HL-60 (cell line): ENCODE measurements around the gene TTC34.

ENCODE experiments used
- DNase-seq, 2 experiments: peaks; one replicate each; pipeline ENCODE4 v3.0.0-alpha.2; 2010 to 2020; ENCODE audit warnings: low read depth in 1 of 2, low spot score in 1 of 2
- H3K27ac ChIP-seq: fragments of 250-450 bp; sonication (Bioruptor Pico); replicated peaks from 2 replicates; pipeline ENCODE4 v1.5.1; 2020; ENCODE audit warnings: mild to moderate bottlenecking, moderate library complexity
- H3K27me3 ChIP-seq: fragments of 250-450 bp; sonication (Bioruptor Pico); 2 replicates; pipeline ENCODE4 v1.5.1; 2021; ENCODE audit warnings: mild to moderate bottlenecking, moderate library complexity; ENCODE audit not compliant: insufficient read depth, poor library complexity, severe bottlenecking
- H3K4me3 ChIP-seq: replicated peaks from 2 replicates; pipeline ENCODE4 v1.5.1; 2011; ENCODE audit warnings: mild to moderate bottlenecking, control low read depth, low read length; ENCODE audit not compliant: insufficient read depth
- CTCF ChIP-seq: IDR thresholded peaks from one replicate; pipeline ENCODE4 v1.5.1; 2011; ENCODE audit warnings: low read length, control low read depth, inconsistent platforms; ENCODE audit not compliant: insufficient read depth
- GABPA ChIP-seq: IDR thresholded peaks from 2 replicates; pipeline ENCODE4 v1.6.1; 2012; ENCODE audit warnings: low read depth
- POLR2AphosphoS5 ChIP-seq: IDR thresholded peaks from 2 replicates; pipeline ENCODE4 v1.6.1; 2012; ENCODE audit warnings: low read depth
- REST ChIP-seq: IDR thresholded peaks from 2 replicates; pipeline ENCODE4 v1.6.1; 2012; ENCODE audit warnings: low read depth; ENCODE audit not compliant: insufficient replicate concordance
- SPI1 ChIP-seq: IDR thresholded peaks from 2 replicates; pipeline ENCODE4 v1.6.1; 2012; ENCODE audit warnings: low read depth, mild to moderate bottlenecking, borderline replicate concordance

The TTC34 gene

GRCh38 chr1:2834741-2835564 is 33.5 kb upstream of the TTC34 start:
- DNase-seq, result no peak
- TF ChIP-seq REST, result no peak
- H3K27ac ChIP-seq, result no peak overlapping the region
- H3K4me3 ChIP-seq, result no peak overlapping the region
- H3K27me3 ChIP-seq, result peaks cover 3% of the 10 kb centered on the region

- Histone ChIP-seq H3K27ac (no peak overlapping the region), H3K4me3 (no peak overlapping the region), H3K27me3 (no peaks in the 10 kb centered on the region)
- TF ChIP-seq GABPA (no peak), SPI1 (no peak), CTCF (no peak), REST (no peak), POLR2AphosphoS5 (no peak)
- DNase-seq, result no peak
These were observed 32.6 kb upstream of the TTC34 start for GRCh38 chr1:2834146-2834475.

GRCh38 chr1:2833454-2834145 is 32.1 kb upstream of the TTC34 start:
- DNase-seq, result no peak
- TF ChIP-seq SPI1 (no peak), GABPA (no peak), POLR2AphosphoS5 (no peak), REST (no peak), CTCF (no peak)
- Histone ChIP-seq H3K27ac (no peak overlapping the region), H3K4me3 (no peak overlapping the region), H3K27me3 (no peaks in the 10 kb centered on the region)
